Transverse colon (tissue), 4 donors: ENCODE results near the gene OTOG.

ENCODE experiments used
- CTCF ChIP-seq, 5 experiments: fragments of 200-600 bp in 3 of 5; fragments of 450-650 bp in 2 of 5; sonication (generic) in 3 of 5; IDR thresholded peaks; 1 replicate in 2 of 5; 2 replicates in 3 of 5; pipeline ENCODE4 v1.5.1; 2016 to 2017; ENCODE audit warnings: antibody characterized with exemption in 5 of 5, inconsistent platforms in 3 of 5, mild to moderate bottlenecking in 2 of 5, moderate library complexity in 1 of 5
- EP300 ChIP-seq: sonication (generic); formaldehyde crosslinking; IDR thresholded peaks from one replicate; pipeline ENCODE4 v1.6.1; 2017; ENCODE audit warnings: antibody characterized with exemption, low read depth
- POLR2A ChIP-seq: fragments of 450-650 bp; IDR thresholded peaks from one replicate; pipeline ENCODE4 v1.6.1; 2016; ENCODE audit warnings: antibody characterized with exemption, mild to moderate bottlenecking, moderate library complexity
- POLR2AphosphoS5 ChIP-seq, 3 donors: sonication (generic); formaldehyde crosslinking; IDR thresholded peaks; one replicate each; pipeline ENCODE4 v1.6.1; 2016; ENCODE audit warnings: antibody characterized with exemption in 3 of 3

GRCh38 chr11:17652556-17652955, 105.5 kb downstream of the OTOG start:
- no peak for TF ChIP-seq EP300
- TF ChIP-seq POLR2A, result no peak
- no peak for TF ChIP-seq CTCF (IDR thresholded peaks at IDR 0.05)
- TF ChIP-seq POLR2AphosphoS5 (IDR thresholded peaks at IDR 0.05), result no peak
